ENCODE results near the gene CTNNA1. TPM values are rescaled to one million over a fixed set of nuclear protein-coding genes. Genes with fewer than 3 reads are reported as not detected.

CTNNA1 gene
- total and polyA plus RNA-seq, 9 of the 15 experiments (the other 6 are each of a cell fraction or from before 2014, with no cell fraction given), result 29.6 to 117 (median 89.1) TPM

DNA sequence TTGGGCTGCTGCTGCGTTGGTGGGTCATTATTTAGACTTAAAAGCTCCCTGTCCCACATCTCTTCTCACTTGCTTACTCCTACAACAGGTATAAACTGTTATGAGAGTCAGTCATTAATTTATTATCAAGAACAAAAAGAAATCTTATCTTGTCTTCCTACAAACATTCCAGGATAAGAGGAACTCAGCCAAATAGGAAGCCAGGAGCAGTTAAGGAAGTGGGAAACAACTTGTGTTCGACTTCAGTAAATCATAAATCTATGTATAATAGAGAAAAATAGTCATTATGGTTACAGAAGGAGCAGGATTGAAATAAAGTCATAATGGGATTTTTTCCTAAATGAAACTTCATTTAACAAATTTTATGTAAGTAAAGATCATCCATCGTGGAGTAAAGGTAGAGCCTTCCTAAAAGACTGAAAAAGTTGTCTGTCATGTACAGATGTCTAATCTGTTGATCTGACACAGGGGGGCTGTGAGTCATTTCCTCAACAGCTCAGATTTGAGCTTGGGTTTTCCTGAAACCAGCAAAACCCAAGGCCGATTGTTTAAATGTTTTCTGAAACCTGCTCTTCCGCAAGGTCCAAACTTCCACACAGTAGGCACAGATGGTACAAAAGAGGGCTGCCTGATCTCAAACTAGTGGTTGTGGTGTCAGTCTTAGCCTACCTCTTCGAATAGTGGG, 147.2 kb downstream of the CTNNA1 start (continued):
- TF ChIP-seq CHD4 (IDR thresholded peaks at IDR 0.05; ENCODE audit: insufficient read depth, insufficient replicate concordance, low read depth, low read length, poor library complexity, severe bottlenecking), result no peak
- no peak for TF ChIP-seq RAD21 (CRISPR knock-in tag; conservative IDR thresholded peaks at IDR 0.05 in 1 of 2, IDR thresholded peaks at IDR 0.05 in 1 of 2)
- peak in 1 of 2 experiments; percentile 90; a peak in 2 of 4 replicates for TF ChIP-seq RCOR1 (IDR thresholded peaks at IDR 0.05; ENCODE audit: borderline replicate concordance in 1 of 2, low read depth in 2 of 2, low read length in 2 of 2)
- TF ChIP-seq TEAD4 (IDR thresholded peaks at IDR 0.05; ENCODE audit: low read length), result 0 out of 2 replicates have a peak, but pooled peaks have one; percentile 16
- no peak for TF ChIP-seq TEAD4 (CRISPR knock-in tag; IDR thresholded peaks at IDR 0.05; ENCODE audit: borderline replicate concordance)
- TF ChIP-seq CCNT2 (IDR thresholded peaks at IDR 0.05; ENCODE audit: borderline replicate concordance, extremely low read depth, insufficient read length, low read depth, low read length), result no peak
- TF ChIP-seq, protein P1, sequence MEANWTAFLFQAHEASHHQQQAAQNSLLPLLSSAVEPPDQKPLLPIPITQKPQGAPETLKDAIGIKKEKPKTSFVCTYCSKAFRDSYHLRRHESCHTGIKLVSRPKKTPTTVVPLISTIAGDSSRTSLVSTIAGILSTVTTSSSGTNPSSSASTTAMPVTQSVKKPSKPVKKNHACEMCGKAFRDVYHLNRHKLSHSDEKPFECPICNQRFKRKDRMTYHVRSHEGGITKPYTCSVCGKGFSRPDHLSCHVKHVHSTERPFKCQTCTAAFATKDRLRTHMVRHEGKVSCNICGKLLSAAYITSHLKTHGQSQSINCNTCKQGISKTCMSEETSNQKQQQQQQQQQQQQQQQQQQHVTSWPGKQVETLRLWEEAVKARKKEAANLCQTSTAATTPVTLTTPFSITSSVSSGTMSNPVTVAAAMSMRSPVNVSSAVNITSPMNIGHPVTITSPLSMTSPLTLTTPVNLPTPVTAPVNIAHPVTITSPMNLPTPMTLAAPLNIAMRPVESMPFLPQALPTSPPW (CRISPR knock-in tag; IDR thresholded peaks at IDR 0.05), result peak; percentile 56
- no peak for TF ChIP-seq IRF2 (CRISPR knock-in tag; IDR thresholded peaks at IDR 0.05)
- no peak for TF ChIP-seq ZNF121 (CRISPR knock-in tag; conservative IDR thresholded peaks at IDR 0.05)
- TF ChIP-seq, protein P2, sequence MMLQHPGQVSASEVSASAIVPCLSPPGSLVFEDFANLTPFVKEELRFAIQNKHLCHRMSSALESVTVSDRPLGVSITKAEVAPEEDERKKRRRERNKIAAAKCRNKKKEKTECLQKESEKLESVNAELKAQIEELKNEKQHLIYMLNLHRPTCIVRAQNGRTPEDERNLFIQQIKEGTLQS (IDR thresholded peaks at IDR 0.05), result peak; percentile 59
- TF ChIP-seq, protein P2 (CRISPR knock-in tag; conservative IDR thresholded peaks at IDR 0.05), result no peak

Data from K562 (cell line).